GM10266 (cell line): ENCODE measurements around the gene STAT4.

Source experiments
- DNase-seq: peaks from one replicate; pipeline ENCODE4 v3.0.0; 2012; ENCODE audit errors: extremely low spot score
- TF ChIP-seq, protein P1 (sequence below): IDR thresholded peaks from 2 replicates; pipeline ENCODE4 v1.5.1; 2012; ENCODE audit warnings: mild to moderate bottlenecking, low read depth; ENCODE audit not compliant: control insufficient read depth, insufficient read depth; ENCODE audit errors: missing control alignments

Gene STAT4

DNA sequence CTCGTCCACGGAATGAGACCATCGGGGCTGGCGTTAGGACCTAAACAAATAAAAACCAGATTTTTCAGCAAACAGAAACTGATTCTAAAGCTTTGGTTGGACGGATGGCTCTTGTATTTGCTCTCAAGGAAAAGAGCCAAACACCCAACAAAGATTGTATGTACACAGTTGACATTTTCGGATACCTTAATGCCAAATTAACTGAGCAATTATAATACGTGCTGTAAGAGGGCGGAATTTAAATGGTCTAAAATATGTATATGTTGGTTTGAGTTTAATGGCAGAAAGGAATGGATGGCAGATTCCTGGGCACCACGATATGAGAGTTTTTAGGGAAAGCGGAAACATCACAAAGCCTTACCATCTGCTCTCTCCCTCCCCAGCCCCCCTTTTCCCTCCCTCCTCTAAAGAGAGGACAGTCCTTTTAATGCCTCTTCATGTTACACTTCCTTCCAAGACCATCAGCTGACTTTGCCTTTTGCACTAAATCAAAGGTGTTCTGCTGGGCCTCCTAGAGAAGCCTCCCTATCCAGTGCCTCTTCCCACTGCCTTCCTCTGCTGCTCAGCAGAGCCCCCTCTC, 170.1 kb downstream of the STAT4 start:
- TF ChIP-seq, protein P1, sequence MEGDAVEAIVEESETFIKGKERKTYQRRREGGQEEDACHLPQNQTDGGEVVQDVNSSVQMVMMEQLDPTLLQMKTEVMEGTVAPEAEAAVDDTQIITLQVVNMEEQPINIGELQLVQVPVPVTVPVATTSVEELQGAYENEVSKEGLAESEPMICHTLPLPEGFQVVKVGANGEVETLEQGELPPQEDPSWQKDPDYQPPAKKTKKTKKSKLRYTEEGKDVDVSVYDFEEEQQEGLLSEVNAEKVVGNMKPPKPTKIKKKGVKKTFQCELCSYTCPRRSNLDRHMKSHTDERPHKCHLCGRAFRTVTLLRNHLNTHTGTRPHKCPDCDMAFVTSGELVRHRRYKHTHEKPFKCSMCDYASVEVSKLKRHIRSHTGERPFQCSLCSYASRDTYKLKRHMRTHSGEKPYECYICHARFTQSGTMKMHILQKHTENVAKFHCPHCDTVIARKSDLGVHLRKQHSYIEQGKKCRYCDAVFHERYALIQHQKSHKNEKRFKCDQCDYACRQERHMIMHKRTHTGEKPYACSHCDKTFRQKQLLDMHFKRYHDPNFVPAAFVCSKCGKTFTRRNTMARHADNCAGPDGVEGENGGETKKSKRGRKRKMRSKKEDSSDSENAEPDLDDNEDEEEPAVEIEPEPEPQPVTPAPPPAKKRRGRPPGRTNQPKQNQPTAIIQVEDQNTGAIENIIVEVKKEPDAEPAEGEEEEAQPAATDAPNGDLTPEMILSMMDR: no peak
- no peak for DNase-seq

DNA sequence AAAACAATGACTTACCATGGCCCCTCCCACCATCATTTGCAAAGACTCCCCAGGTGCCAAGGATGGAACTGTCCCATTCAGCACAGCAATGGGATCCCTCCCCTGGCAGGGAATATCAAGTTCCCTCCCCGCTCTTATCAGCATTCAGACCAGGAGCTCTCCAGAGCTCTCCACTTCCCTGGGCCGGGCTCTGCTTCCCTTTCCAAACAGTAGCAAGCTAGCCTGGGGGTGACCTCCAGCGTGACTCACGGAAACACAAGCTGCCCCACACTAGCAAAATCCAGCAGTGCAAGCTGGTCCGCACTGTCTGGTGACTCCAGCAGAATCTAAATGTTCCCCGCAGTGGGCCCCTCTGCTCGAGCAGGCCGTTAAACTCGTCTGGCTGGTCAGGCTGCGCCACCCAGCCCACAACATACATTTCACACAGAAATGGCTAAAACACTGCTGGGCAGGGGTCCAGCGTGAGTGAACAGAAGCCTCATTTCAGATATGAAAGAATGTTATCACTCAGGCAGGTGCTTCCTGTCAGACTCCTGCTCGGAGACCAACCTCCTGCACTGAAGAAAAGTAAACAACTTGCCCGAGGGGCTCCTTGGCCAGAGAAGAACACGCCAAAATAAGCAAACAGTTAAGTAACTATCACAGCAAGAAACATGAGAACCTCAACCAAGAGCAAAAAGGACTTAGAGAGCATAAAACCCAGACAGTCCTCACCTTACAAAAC, 170.7 kb downstream of the STAT4 start:
- DNase-seq: no peak
- TF ChIP-seq, protein P1: no peak
